ENCODE measurements around the gene ESF1. TPM values are rescaled to one million over a fixed set of nuclear protein-coding genes. Genes with fewer than 3 reads are reported as not detected.

ESF1 gene
- total and polyA plus RNA-seq, 9 donors, result 9.3 to 17.5 (median 14.4) TPM

DNA sequence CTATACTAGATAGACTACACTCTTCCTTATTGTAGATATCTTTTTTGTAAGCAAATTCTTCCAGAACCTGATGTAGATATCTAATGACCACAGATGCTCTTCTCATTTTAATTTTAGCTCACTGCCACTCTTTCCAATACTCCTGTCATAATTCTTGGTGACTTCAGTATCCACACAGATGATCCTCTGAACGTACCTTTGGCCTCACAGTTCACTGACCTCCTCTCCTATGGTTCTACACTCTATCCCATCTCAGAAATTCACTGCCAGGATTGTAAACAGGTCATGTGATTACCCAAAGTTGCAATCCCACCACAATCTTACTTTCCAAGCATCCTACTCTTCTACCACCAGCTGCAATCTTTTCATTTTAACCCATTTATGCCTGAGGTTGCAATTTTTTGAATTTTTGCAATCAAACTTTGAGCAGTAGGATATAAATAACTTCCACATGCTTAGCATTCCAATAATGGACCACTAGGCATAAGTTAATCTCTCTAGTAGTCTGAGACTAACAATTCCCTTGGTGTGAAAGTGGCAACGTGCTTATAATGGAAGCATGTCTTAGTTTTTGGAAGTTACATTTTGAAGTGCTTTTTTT lies 31.2 kb downstream of the ESF1 start:
- no peak overlapping the region for H3K4me3 ChIP-seq
- no peak overlapping the region for H3K27ac ChIP-seq
- no peak for DNase-seq
- TF ChIP-seq CTCF (IDR thresholded peaks at IDR 0.05), result no peak
- no peak for TF ChIP-seq POLR2A (IDR thresholded peaks at IDR 0.05)
- intact Hi-C loops (cut with DNase I), result no loop called here
- H3K36me3 ChIP-seq, result no peaks in the 10 kb centered on the region
- H3K4me1 ChIP-seq (ENCODE audit: insufficient read depth), result no peaks in the 10 kb centered on the region
- no peaks in the 10 kb centered on the region for H3K27me3 ChIP-seq
- 81 to 95% (median 91%) methylated on average over 2 of the region's 2 CpGs for WGBS, 3 donors
- no peaks in the 10 kb centered on the region for H3K9me3 ChIP-seq

- 93 to 94% (median 93%) methylated on average over 3 of the region's 3 CpGs for WGBS, 3 donors
- no peak for DNase-seq
Measured at GRCh38 chr20:13749811-13750210, 34.9 kb downstream of the ESF1 start.

GRCh38 chr20:13745784-13746183 lies 38.9 kb downstream of the ESF1 start:
- Histone ChIP-seq H3K27me3 (no peaks in the 10 kb centered on the region), H3K27ac (no peak overlapping the region), H3K36me3 (no peaks in the 10 kb centered on the region), H3K4me1 (ENCODE audit: insufficient read depth) (no peaks in the 10 kb centered on the region), H3K4me3 (no peak overlapping the region), H3K9me3 (no peaks in the 10 kb centered on the region)
- WGBS, 3 donors, result 81 to 96% (median 91%) methylated on average over 2 of the region's 2 CpGs
- intact Hi-C loops (cut with DNase I), result no loop called here
- DNase-seq, result no peak
- no peak for TF ChIP-seq EP300 (IDR thresholded peaks at IDR 0.05)
- no peak for TF ChIP-seq CTCF (IDR thresholded peaks at IDR 0.05)
- TF ChIP-seq POLR2A (IDR thresholded peaks at IDR 0.05), result no peak

More at GRCh38 chr20:13749811-13750210, 34.9 kb downstream of the ESF1 start:
- TF ChIP-seq EP300 (IDR thresholded peaks at IDR 0.05) (no peak), POLR2A (IDR thresholded peaks at IDR 0.05) (no peak), CTCF (IDR thresholded peaks at IDR 0.05) (no peak)
- Histone ChIP-seq H3K4me3 (no peak overlapping the region), H3K27ac (no peak overlapping the region), H3K9me3 (no peaks in the 10 kb centered on the region), H3K27me3 (no peaks in the 10 kb centered on the region), H3K36me3 (no peaks in the 10 kb centered on the region), H3K4me1 (ENCODE audit: insufficient read depth) (no peaks in the 10 kb centered on the region)
- intact Hi-C loops (cut with DNase I), result no loop called here

DNA sequence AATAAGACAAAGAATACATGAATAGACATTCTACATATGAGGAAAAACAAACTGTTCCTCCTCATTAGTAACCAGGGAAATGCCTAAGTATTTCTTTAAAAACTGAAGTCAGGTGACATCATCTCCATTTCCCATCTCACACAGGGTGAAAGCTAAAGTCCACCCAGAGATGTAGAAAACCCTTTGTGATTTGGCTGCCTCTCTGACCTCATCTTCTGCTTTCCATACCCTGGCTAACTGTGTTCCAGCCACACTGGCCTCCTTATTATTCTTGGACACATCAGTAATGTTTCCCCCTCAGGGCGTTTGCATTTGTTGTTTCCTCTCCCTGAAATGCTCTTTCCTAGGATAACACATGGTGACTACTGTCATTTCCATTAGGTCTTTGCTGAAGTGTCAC lies 40.4 kb downstream of the ESF1 start:
- H3K27ac ChIP-seq, result no peak overlapping the region

More for the DNA sequence above, 40.4 kb downstream of the ESF1 start:
- Histone ChIP-seq H3K4me3 (no peak overlapping the region), H3K36me3 (no peaks in the 10 kb centered on the region), H3K27me3 (no peaks in the 10 kb centered on the region), H3K4me1 (ENCODE audit: insufficient read depth) (no peaks in the 10 kb centered on the region), H3K9me3 (no peaks in the 10 kb centered on the region)
- TF ChIP-seq POLR2A (IDR thresholded peaks at IDR 0.05) (no peak), CTCF (IDR thresholded peaks at IDR 0.05) (no peak), EP300 (IDR thresholded peaks at IDR 0.05) (no peak)
- DNase-seq, result no peak
- 83 to 85% (median 84%) methylated on average over 1 of the region's 1 CpG for WGBS, 3 donors
- intact Hi-C loops (cut with DNase I), result no loop called here
